Measurements from ENCODE around the gene NOXA1. TPM values are rescaled to one million over a fixed set of nuclear protein-coding genes. Genes with fewer than 3 reads are reported as not detected.

Gene NOXA1
- total and polyA plus RNA-seq, 9 of the 15 experiments (the other 6 are each of a cell fraction or from before 2014, with no cell fraction given), result 0.07 to 1.2 (median 0.20) TPM; not detected in 4

DNA sequence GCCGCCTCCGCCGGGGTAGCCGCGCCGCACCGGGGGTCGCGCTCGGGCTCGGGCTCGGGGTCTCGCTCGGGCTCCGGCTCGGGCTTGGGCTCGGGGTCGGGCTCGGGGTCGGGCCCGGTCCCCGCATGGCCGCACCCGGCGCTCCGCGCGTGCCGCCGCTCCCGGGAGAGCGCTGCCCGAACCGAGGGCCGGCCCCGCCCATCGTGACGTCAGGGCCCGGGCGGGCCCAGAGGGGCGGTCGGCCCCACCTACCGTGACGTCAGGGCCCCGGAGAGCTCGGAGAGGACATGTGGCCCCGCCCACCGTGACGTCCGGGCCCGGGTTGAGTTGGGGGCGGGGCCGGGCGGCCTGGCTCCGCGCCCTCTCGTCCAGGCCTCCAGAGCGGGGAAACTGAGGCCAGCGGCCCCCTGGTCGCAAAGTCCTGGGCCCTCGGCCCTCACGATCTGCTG is 36.0 kb downstream of the NOXA1 start, which contains the start of gene NSMF:
TSS of gene NSMF (minus strand) at position 183 of the 449 bp plus-strand sequence. CDS start 232 bp downstream, outside the sequence.
- Histone ChIP-seq H4K20me1 (replicated peaks; ENCODE audit: control insufficient read depth, insufficient read depth, low read length) (no peaks in the 10 kb centered on the region), H3K27me3 (ENCODE audit: control insufficient read depth in 2 of 2, insufficient read depth in 2 of 2, low read length in 2 of 2) (no peaks in the 10 kb centered on the region), H3K4me3 (peak within 1 kb of the TSS; percentile 59), H3K4me2 (ENCODE audit: insufficient read depth, low read length) (peak within 1 kb of the TSS; percentile 64), H3K27ac (ENCODE audit: extremely low read depth, low read depth, low read length) (peak within 1 kb of the TSS; percentile 87), H3K9me1 (ENCODE audit: control insufficient read depth, insufficient read depth, low read length) (no peaks in the 10 kb centered on the region), H3K79me2 (ENCODE audit: control insufficient read depth, insufficient read depth, low read length) (peaks cover 12% of the 10 kb centered on the region), H3K4me1 (replicated peaks in 1 of 2; ENCODE audit: control insufficient read depth in 2 of 2, insufficient read depth in 2 of 2, low read length in 2 of 2) (peaks cover 24 to 98% of the 10 kb centered on the region in 2 experiments), H3K9ac (ENCODE audit: insufficient read depth in 1 of 2, low read depth in 2 of 2, low read length in 2 of 2) (peak within 1 kb of the TSS; percentile 68 to 97), H3K36me3 (ENCODE audit: control insufficient read depth, insufficient read depth, low read length) (peaks cover 38% of the 10 kb centered on the region; the same call in 1 of the 3 replicates), H2AFZ (ENCODE audit: low read depth, low read length) (peak within 1 kb of the TSS; percentile 86), H3K9me3 (replicated peaks; ENCODE audit: control insufficient read depth, insufficient read depth, low read depth, low read length) (no peaks in the 10 kb centered on the region)
- intact Hi-C loops (cut with micrococcal nuclease) (no loop called here), in situ Hi-C loops (cut with MboI) (no loop called here)
- under 1% methylated on average over 17 of the region's 62 CpGs for WGBS (ENCODE audit: insufficient coverage, low coverage, missing lambda C conversion rate)
- peak; percentile 93 to 100 (median 99) for DNase-seq (ENCODE audit: extremely low read depth in 1 of 4, low spot score in 3 of 4)
- peak; percentile 87 for FAIRE-seq
- CTCF ChIA-PET (ENCODE audit: low intra/inter-chr PET ratio), result no interaction called here
- ATAC-seq, result peak; percentile 66
- POLR2A ChIA-PET, result interaction anchor here (0.8 kb wide), 1 partner anchor 10 kb away, joined by 4 read pairs; no protein-coding TSS in a partner anchor
- no TSS peak for BruUV-seq (replicated peaks)
- no peak for TF ChIP-seq ZNF347 (CRISPR knock-in tag; IDR thresholded peaks at IDR 0.05; ENCODE audit: low read depth)
- TF ChIP-seq ESRRA (IDR thresholded peaks at IDR 0.05; ENCODE audit: borderline replicate concordance, low read depth), result no peak
- TF ChIP-seq NFIC (IDR thresholded peaks at IDR 0.05), result peak; percentile 44
- TF ChIP-seq, protein P1, sequence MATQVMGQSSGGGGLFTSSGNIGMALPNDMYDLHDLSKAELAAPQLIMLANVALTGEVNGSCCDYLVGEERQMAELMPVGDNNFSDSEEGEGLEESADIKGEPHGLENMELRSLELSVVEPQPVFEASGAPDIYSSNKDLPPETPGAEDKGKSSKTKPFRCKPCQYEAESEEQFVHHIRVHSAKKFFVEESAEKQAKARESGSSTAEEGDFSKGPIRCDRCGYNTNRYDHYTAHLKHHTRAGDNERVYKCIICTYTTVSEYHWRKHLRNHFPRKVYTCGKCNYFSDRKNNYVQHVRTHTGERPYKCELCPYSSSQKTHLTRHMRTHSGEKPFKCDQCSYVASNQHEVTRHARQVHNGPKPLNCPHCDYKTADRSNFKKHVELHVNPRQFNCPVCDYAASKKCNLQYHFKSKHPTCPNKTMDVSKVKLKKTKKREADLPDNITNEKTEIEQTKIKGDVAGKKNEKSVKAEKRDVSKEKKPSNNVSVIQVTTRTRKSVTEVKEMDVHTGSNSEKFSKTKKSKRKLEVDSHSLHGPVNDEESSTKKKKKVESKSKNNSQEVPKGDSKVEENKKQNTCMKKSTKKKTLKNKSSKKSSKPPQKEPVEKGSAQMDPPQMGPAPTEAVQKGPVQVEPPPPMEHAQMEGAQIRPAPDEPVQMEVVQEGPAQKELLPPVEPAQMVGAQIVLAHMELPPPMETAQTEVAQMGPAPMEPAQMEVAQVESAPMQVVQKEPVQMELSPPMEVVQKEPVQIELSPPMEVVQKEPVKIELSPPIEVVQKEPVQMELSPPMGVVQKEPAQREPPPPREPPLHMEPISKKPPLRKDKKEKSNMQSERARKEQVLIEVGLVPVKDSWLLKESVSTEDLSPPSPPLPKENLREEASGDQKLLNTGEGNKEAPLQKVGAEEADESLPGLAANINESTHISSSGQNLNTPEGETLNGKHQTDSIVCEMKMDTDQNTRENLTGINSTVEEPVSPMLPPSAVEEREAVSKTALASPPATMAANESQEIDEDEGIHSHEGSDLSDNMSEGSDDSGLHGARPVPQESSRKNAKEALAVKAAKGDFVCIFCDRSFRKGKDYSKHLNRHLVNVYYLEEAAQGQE (IDR thresholded peaks at IDR 0.05; ENCODE audit: borderline replicate concordance), result no peak
- TF ChIP-seq, protein P1 (CRISPR knock-in tag; IDR thresholded peaks at IDR 0.05; ENCODE audit: low read depth), result 0 out of 2 replicates have a peak, but pooled peaks have one; percentile 17
- TF ChIP-seq ZNF212 (CRISPR knock-in tag; IDR thresholded peaks at IDR 0.05), result no peak
- TF ChIP-seq GATAD2B (IDR thresholded peaks at IDR 0.05; ENCODE audit: borderline replicate concordance), result 0 out of 2 replicates have a peak, but pooled peaks have one; percentile 56
- no peak for TF ChIP-seq MYNN (IDR thresholded peaks at IDR 0.05)
- TF ChIP-seq MYNN (CRISPR knock-in tag; IDR thresholded peaks at IDR 0.05), result no peak
- TF ChIP-seq ZNF778 (CRISPR knock-in tag; IDR thresholded peaks at IDR 0.05), result no peak
- TF ChIP-seq SP1 (CRISPR knock-in tag; IDR thresholded peaks at IDR 0.05), result peak; percentile 86
- TF ChIP-seq PHB (CRISPR knock-in tag; IDR thresholded peaks at IDR 0.05), result no peak
- TF ChIP-seq ZNF121 (CRISPR knock-in tag; conservative IDR thresholded peaks at IDR 0.05), result no peak
- no peak for TF ChIP-seq OTX1 (CRISPR knock-in tag; IDR thresholded peaks at IDR 0.05)
- TF ChIP-seq CCNT2 (IDR thresholded peaks at IDR 0.05; ENCODE audit: borderline replicate concordance, extremely low read depth, insufficient read length, low read depth, low read length), result peak; percentile 80
- peak; percentile 96 for TF ChIP-seq ATF7 (IDR thresholded peaks at IDR 0.05)
- TF ChIP-seq CREB1 (IDR thresholded peaks at IDR 0.05), result peak; percentile 79
- TF ChIP-seq CREB1 (CRISPR knock-in tag; IDR thresholded peaks at IDR 0.05), result peak; percentile 92
